Measurements from ENCODE around the gene GAS7.

Gene GAS7

DNA sequence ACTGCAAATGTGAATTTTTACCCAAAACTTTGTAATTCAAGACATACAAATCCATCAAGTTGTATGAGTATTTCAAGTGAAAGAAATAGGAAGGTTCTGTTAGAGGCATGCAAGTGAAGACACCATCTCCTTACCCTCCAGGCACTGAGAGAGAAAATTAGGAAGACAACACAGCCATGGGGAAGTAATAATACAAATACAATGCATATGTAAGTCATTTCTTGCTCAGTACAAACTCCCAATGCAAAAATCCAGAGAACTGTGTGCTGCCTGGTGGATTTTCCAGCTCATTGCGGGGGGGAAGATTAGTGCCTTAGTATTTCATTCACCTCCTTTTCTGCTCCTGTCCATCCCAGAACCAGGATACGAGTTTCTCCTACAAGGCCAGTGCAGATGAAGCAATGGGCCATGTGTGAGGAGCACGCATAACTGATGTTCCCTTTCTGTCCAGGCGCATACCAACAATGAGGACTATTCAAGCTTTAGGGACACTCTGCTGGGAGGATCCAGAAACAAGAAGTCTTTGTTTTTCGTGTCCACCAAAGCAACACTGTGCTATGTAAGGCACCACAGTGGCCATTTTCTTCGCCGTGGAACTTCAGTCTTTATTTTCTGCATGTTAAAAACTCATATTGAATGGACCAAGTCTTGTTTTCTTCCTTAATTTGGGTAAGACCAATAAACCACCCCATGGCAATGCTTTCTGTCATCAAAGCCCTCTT lies 149.6 kb downstream of the GAS7 start:
- DNase-seq (ENCODE audit: low spot score), result peak; percentile 78

GRCh38 chr17:10046786-10047785 lies 151.3 kb downstream of the GAS7 start:
- DNase-seq (ENCODE audit: low spot score), result no peak

DNA sequence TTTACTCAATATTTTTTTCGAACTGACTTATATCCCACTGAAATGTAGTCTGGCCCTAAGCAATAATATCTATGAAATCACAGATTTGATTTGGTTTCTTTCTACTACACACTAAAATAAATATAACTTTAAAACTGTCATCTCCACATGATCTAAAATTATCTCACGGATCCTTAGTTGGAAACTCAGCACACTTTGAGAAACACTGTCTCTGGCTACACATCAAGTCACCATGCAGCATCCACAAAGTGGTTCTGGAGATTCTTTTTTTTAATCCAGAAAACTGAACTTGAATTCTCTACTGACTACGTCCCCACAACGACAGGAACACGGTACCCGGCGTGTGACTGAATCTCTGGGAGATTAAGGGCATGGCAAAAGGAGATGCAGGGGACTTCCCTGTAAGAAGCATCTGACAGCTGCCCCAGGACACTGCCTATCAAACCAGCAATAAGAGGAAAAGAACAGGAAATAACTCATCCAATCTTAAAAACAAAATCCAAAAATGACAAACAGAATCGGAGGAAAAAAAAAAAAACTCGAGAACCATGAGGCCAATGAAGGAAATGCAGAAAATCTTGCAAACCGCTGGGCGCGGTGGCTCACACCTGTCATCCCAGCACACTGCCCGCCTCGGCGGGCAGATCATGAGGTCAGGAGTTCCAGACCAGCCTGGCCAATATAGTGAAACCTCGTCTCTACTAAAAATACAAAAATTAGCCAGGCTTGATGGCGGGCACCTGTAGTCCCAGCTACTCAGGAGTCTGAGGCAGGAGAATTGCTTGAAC lies 152.3 kb downstream of the GAS7 start:
- no peak for DNase-seq (ENCODE audit: low spot score)

- peak; percentile 61 for DNase-seq (ENCODE audit: low spot score)
Observed at GRCh38 chr17:10042589-10043244, 155.7 kb downstream of the GAS7 start.

DNA sequence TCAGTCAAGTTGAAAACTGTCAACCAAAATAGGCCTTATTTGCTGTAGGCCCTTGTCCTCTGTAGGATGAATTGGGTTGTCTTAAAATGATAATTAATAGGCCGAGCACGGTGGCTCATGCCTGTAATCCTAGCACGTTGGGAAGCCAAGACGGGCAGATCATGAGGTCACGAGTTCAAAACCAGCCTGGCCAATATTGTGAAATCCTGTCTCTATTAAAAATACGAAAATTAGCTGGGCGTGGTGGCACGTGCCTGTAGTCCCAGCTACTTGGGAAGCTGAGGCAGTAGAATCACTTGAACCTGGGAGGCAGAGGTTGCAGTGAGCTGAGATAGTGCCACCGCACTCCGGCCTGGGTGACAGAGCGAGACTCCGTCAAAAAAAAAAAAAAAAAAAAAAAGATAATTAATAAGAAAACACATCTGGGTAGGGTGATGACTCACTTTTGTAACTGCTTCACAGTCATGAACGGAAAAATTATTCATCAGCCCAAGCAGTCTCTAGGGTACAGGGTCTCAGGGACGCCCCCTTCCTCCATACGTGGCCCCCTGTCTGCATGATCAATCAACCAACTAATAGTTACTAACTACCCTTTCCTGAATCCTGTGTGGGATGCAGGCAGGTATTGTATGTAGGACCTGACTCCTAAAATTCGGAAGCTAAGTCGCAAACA lies 156.4 kb downstream of the GAS7 start:
- DNase-seq (ENCODE audit: low spot score), result no peak

GRCh38 chr17:10041287-10041612 lies 157.2 kb downstream of the GAS7 start:
- no peak for DNase-seq (ENCODE audit: low spot score)

- peak; percentile 93 for DNase-seq (ENCODE audit: low spot score)
Observed at GRCh38 chr17:10036511-10037061, 161.8 kb downstream of the GAS7 start.

DNA sequence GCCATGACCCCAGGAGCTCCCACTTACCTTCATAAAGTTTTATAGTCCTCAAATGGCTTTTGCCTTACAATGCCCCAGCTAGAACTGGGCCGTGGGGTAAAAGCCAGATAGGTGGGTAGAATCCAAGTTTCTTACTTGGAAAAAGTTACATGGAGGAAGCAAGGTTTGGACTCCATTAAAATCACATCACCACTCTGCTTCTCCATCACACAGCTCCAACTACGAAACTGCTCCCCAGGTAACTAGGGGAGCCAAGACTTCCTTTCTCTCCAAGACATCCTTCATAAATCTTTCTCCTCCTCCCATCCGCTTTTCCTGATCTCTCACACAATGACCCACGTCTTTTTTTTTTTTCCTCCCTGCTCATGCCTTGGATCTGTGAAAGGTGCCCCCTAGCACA lies 162.5 kb downstream of the GAS7 start:
- DNase-seq (ENCODE audit: low spot score), result no peak

GRCh38 chr17:10034719-10035475 lies 163.5 kb downstream of the GAS7 start:
- no peak for DNase-seq (ENCODE audit: low spot score)

- no peak for DNase-seq (ENCODE audit: low spot score)
Observed at GRCh38 chr17:10033959-10034358, 164.4 kb downstream of the GAS7 start.

DNA sequence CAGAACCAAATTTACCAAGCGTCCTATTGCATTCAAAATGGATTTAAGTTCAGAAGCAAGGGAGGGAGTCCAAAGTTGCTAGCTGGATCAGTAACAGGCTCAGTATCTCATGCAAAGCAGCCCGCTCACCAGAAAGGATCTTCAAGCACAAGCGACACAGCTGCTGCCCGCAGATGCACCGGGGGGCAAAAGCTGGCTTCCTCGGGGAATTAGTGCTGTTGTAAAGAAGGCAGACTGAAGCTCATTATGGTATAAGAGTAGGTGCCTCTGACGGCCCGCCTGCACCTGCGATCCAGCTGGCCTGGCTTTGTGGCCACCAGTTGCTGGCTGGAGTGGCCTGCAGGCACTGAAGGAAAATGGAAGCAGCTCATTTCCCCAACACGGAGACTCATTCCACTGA lies 165.0 kb downstream of the GAS7 start:
- no peak for DNase-seq (ENCODE audit: low spot score)

GRCh38 chr17:10032118-10032852 lies 166.1 kb downstream of the GAS7 start:
- no peak for DNase-seq (ENCODE audit: low spot score)

- DNase-seq (ENCODE audit: low spot score), result no peak
Observed at GRCh38 chr17:10031606-10032005, 166.8 kb downstream of the GAS7 start.

- DNase-seq (ENCODE audit: low spot score), result peak; percentile 63
Observed at GRCh38 chr17:10031127-10031526, 167.3 kb downstream of the GAS7 start.

- no peak for DNase-seq (ENCODE audit: low spot score)
Observed at GRCh38 chr17:10029129-10029528, 169.3 kb downstream of the GAS7 start.

DNA sequence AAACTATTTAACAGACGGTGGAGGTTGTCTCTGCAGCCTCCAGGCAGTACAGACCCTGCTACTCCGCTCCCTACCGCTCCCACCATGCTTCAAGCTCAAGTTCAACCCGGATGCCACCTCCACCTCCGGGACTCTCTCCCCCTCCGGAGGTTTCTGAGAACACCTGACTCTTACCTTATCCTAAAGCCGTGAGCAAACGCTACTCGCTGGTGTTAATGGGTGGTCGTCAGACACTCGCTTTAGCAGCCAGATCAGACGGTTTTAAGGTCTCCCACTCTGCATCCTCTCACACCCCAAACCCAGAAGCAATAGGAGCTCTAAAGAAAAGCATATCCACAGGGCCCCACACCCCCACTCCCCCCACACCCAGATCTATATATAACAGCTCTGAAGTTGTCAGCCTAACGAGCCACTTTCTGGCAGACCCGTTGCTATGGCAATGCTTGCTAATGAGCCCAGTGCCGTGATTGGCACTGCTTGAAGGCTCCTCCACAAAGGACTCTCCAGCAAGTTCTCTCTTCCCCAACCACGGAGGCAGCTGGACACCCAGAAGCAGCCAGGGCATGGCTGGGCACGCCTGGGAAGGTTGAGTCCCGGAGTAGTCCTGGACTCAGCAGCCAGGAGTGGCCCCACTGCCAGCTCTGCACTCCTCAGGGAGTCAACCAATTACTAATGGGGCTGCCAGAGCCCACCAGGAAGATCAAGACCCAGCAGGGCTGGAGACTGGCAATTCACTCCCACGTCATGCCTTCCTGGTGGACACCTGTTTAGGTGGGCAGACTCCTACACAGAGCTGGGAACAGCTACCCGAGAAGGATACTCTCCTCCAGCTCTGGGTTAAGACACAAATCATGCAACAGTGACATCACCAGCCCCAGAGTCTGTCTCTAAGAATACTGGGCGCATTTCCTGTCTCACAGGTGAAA lies 172.2 kb downstream of the GAS7 start:
- DNase-seq (ENCODE audit: low spot score), result no peak

GRCh38 chr17:10025224-10025623 lies 173.2 kb downstream of the GAS7 start:
- DNase-seq (ENCODE audit: low spot score), result no peak

DNA sequence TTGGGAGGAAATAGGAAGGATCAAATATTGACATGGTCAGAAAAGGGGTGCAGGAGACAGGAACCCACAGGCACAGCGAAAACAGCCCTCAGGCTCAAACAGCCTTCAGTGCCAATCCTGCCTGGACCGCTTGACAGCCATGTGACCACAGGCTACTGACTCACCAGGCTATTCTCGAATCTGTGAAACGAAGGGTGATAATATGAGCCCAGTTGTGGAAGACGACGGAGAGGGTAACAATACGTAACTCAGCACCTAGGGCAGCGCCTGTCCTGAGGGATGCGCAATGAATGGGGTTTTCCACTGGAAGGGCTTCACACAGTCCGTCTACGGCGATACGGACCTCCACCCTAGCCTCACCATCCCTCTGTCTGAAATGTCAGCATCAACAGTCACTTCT lies 176.0 kb downstream of the GAS7 start:
- DNase-seq (ENCODE audit: low spot score), result no peak

Measured in COLO829 (cell line).